Measurements from ENCODE around the gene UPK3BL1.
"Not testable (repeated sequence)": the region's sequence is repeated elsewhere in the genome, so short reads cannot be mapped to it uniquely, and the experiment has no call there.

DNA sequence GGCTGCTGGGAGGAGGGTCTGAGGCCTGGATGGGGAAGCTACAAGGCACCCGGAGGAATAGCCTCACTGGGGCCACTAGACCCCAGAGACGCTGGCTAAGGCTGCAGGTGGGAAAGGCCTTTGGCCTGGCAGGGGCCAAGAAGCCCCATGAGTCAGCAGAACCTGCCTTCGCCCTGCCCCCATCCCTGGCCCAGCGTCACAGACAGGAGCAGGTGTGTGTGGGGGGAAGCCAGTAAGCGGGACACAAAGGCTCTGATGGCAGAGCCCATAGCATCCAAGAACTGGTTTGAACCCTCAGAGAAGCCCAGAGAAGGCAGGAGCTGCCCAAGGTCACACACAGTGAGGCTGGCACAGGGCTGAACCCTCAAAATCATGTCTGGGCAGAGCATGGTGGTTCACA lies 35.7 kb downstream of the UPK3BL1 start:
- TF ChIP-seq, protein P1, sequence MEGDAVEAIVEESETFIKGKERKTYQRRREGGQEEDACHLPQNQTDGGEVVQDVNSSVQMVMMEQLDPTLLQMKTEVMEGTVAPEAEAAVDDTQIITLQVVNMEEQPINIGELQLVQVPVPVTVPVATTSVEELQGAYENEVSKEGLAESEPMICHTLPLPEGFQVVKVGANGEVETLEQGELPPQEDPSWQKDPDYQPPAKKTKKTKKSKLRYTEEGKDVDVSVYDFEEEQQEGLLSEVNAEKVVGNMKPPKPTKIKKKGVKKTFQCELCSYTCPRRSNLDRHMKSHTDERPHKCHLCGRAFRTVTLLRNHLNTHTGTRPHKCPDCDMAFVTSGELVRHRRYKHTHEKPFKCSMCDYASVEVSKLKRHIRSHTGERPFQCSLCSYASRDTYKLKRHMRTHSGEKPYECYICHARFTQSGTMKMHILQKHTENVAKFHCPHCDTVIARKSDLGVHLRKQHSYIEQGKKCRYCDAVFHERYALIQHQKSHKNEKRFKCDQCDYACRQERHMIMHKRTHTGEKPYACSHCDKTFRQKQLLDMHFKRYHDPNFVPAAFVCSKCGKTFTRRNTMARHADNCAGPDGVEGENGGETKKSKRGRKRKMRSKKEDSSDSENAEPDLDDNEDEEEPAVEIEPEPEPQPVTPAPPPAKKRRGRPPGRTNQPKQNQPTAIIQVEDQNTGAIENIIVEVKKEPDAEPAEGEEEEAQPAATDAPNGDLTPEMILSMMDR (IDR thresholded peaks at IDR 0.05), result not testable (repeated sequence)
- TF ChIP-seq, protein P2, sequence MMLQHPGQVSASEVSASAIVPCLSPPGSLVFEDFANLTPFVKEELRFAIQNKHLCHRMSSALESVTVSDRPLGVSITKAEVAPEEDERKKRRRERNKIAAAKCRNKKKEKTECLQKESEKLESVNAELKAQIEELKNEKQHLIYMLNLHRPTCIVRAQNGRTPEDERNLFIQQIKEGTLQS (CRISPR knock-in tag; conservative IDR thresholded peaks at IDR 0.05), result not testable (repeated sequence)
- not testable (repeated sequence) for TF ChIP-seq NR2C2 (CRISPR knock-in tag; IDR thresholded peaks at IDR 0.05); ZNF138 (CRISPR knock-in tag; conservative IDR thresholded peaks at IDR 0.05)
- TF ChIP-seq, protein P3, sequence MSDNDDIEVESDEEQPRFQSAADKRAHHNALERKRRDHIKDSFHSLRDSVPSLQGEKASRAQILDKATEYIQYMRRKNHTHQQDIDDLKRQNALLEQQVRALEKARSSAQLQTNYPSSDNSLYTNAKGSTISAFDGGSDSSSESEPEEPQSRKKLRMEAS (CRISPR knock-in tag; IDR thresholded peaks at IDR 0.05), result not testable (repeated sequence)
